Muscle of leg (tissue), 11 donors: Measurements from ENCODE around the gene KRTAP10-6. TPM values are rescaled to one million over a fixed set of nuclear protein-coding genes. Genes with fewer than 3 reads are reported as not detected.
"Not testable (repeated sequence)": the region's sequence is repeated elsewhere in the genome, so short reads cannot be mapped to it uniquely, and the experiment has no call there.

Experiments
- DNase-seq: peaks from one replicate; pipeline ENCODE4 v3.0.0; 2013
- H3K27ac ChIP-seq: one replicate; pipeline ENCODE4 v1.5.1; 2013; ENCODE audit warnings: mild to moderate bottlenecking, low read length, control low read depth
- H3K27me3 ChIP-seq: one replicate; pipeline ENCODE4 v1.6.1; 2013; ENCODE audit warnings: low read length; ENCODE audit not compliant: control insufficient read depth, insufficient read depth
- H3K36me3 ChIP-seq: one replicate; pipeline ENCODE4 v1.6.1; 2013; ENCODE audit warnings: low read length; ENCODE audit not compliant: control insufficient read depth, insufficient read depth
- H3K4me1 ChIP-seq: one replicate; pipeline ENCODE4 v1.6.1; 2013; ENCODE audit warnings: low read length; ENCODE audit not compliant: control insufficient read depth, insufficient read depth
- H3K4me3 ChIP-seq: one replicate; pipeline ENCODE4 v1.5.1; 2013; ENCODE audit warnings: low read length, control low read depth
- H3K9me3 ChIP-seq: replicated peaks from 2 replicates; pipeline ENCODE4 v1.6.1; 2013; ENCODE audit warnings: low read depth, low read length; ENCODE audit not compliant: control insufficient read depth
- WGBS: methylation state at CpG from one replicate; pipeline ENCODE4 v1.1.5; 2013; ENCODE audit warnings: missing lambda C conversion rate; ENCODE audit not compliant: insufficient coverage; 5-methylcytosine and 5-hydroxymethylcytosine counted together
- polyA plus RNA-seq, 8 donors: library from polyadenylated mRNA; unstranded; fragments of 120-200 nt; gene quantifications; one replicate each; pipeline versions ENCODE4 v1.2.1 to v1.2.3, GENCODE V29; 2013; ENCODE audit warnings: inconsistent platforms in 1 of 8, low replicate concordance in 1 of 8; ENCODE audit not compliant: insufficient read length in 8 of 8, insufficient read depth in 1 of 8
- total RNA-seq: library from RNA; stranded (reverse); fragments of 120-200 nt; gene quantifications from one replicate; pipeline ENCODE4 v1.2.4, GENCODE V29; 2013

Gene KRTAP10-6
- total and polyA plus RNA-seq, 9 donors: not detected

DNA sequence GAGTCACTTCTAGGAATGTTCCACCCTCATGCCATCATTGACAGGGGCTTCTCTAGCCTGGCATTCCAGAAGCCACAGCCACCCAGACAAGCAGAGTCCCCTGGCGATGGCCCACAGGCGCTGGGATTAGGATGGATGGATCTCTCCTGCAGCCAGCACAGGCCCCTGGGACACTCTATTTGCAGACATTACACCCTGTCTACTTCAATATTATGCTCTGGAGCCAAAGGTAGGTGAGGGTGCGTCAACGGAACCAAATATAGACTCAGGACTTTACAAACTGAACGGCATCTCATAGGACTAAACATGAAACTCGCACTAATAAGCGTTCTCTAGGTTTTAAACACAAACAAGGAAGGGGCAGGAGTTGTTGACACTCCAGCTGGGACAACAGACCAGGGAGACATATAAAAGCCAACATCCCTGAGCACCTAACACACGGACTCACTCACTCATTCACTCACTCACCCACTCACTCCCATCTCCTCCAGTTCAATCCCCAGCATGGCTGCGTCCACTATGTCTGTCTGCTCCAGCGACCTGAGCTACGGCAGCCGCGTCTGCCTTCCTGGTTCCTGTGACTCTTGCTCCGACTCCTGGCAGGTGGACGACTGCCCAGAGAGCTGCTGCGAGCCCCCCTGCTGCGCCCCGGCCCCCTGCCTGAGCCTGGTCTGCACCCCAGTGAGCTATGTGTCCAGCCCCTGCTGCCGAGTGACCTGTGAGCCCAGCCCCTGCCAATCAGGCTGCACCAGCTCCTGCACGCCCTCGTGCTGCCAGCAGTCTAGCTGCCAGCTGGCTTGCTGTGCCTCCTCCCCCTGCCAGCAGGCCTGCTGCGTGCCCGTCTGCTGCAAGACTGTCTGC, 8.0 kb upstream of the KRTAP10-6 start, which contains the start of gene KRTAP10-7:
Gene KRTAP10-7, plus strand, starts transcription at position 480 of the 861 bp plus-strand sequence. Its CDS starts 25 bp downstream, at position 505.
- H3K27ac ChIP-seq, H3K4me3 ChIP-seq, H3K9me3 ChIP-seq, H3K36me3 ChIP-seq, H3K27me3 ChIP-seq, H3K4me1 ChIP-seq, DNase-seq: not testable (repeated sequence)
- WGBS: 81% methylated on average over 5 of the region's 23 CpGs

DNA sequence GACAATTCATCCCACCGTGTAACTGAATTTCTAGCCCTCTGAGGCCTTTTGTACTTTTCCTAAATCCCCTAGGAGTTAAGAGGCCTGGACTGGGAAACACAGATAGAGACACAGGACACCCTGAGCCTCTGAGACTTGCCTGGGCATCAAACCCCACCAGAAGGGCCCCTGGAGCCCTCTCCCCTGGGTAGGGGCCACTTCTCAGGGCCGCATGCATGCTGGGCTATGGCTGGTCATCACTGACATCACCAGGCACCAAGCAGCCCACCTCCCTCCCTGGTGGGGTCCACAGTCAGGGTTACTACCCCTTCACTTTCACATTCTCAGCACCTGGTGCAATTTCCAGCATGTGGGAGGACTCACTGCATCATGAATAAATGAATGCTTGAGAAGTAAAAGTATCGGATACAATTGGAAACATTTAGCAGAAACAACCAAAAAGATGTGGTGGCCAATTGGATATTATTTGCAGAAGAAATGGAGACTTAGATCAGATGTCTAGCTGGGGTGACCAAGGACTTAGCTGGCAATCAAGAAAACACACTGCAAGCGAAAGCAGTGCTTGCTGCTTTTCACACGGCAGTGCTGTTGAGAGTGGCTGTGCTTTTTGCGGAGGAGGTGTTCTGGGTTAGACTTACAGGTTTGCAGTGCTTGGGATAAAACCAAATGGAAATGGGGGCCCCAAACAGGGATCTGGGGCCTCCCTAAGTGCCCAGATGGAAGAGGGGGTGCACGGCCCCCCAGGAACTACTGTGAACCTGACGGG, 7.1 kb upstream of the KRTAP10-6 start:
- Histone ChIP-seq H3K36me3 (no peaks in the 10 kb centered on the region), H3K4me1 (peaks cover 3% of the 10 kb centered on the region), H3K27me3 (peaks cover 9% of the 10 kb centered on the region), H3K9me3 (no peaks in the 10 kb centered on the region), H3K27ac (no peak overlapping the region), H3K4me3 (no peak overlapping the region)
- WGBS: 85% methylated on average over 5 of the region's 8 CpGs
- no peak for DNase-seq

- Histone ChIP-seq H3K27ac (no peak overlapping the region), H3K9me3 (no peaks in the 10 kb centered on the region), H3K4me3 (no peak overlapping the region), H3K36me3 (no peaks in the 10 kb centered on the region), H3K27me3 (peaks cover 4% of the 10 kb centered on the region), H3K4me1 (peaks cover 12% of the 10 kb centered on the region)
- no peak for DNase-seq
- 86% methylated on average over 5 of the region's 11 CpGs for WGBS
Measured at GRCh38 chr21:44598061-44598460, 5.8 kb upstream of the KRTAP10-6 start.

DNA sequence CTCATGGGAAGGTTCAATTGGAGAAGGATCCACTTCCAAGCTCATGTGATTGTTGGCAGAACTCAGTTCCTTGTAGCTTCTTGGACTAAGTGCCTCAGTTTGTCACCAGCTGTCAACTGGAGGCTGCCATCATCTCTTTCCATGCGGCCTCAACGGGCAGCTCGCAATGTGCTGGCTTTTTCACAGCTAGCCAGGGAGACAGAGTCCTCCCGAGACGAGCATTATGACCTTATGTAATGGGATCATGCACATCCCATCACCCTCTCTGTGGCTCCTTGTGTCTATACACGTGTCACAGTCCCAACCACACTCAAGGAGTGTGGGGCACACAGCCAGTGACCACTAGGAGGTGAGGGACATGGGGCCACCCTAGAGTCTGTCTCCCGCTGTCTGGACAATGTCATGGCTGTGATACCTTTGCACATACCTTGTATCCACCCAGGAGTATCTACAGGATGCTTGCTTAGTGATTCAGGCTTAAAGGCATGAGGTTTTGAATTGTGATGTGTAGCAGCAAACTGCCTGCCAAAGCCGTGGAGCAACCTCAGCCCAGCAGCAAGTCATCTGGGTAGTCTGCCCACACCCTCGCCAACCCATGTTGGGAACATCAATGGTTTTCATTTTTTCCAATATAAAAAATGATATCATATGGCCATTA, 3.9 kb upstream of the KRTAP10-6 start:
- no peak overlapping the region for H3K27ac ChIP-seq
- H3K4me1 ChIP-seq: peaks cover 16% of the 10 kb centered on the region
- WGBS: 74% methylated on average over 4 of the region's 9 CpGs
- H3K27me3 ChIP-seq: peaks cover 4% of the 10 kb centered on the region
- DNase-seq: no peak
- no peaks in the 10 kb centered on the region for H3K36me3 ChIP-seq
- no peak overlapping the region for H3K4me3 ChIP-seq
- H3K9me3 ChIP-seq: no peaks in the 10 kb centered on the region

DNA sequence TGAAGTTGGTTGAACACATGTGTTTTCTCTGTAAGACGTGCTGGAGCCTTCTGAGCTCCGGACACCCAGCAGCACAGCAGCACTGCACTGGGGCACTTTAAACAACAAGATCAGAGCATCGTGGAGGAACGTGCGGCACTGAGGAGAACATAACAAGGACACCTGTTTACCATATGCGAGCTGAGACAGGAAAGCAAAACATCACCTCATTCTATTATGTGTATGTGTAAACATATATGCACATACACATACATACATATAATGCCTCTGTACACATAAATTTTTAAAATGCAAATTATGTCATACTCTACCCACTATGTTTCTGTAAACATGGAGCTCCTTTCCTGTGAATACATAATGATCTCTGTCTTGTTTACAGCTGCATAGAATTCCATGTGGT, 3.2 kb upstream of the KRTAP10-6 start:
- Histone ChIP-seq H3K4me1 (peaks cover 16% of the 10 kb centered on the region), H3K27me3 (peaks cover 4% of the 10 kb centered on the region), H3K27ac (no peak overlapping the region), H3K4me3 (no peak overlapping the region), H3K9me3 (no peaks in the 10 kb centered on the region), H3K36me3 (no peaks in the 10 kb centered on the region)
- WGBS: 40% methylated on average over 1 of the region's 6 CpGs
- DNase-seq: no peak

DNA sequence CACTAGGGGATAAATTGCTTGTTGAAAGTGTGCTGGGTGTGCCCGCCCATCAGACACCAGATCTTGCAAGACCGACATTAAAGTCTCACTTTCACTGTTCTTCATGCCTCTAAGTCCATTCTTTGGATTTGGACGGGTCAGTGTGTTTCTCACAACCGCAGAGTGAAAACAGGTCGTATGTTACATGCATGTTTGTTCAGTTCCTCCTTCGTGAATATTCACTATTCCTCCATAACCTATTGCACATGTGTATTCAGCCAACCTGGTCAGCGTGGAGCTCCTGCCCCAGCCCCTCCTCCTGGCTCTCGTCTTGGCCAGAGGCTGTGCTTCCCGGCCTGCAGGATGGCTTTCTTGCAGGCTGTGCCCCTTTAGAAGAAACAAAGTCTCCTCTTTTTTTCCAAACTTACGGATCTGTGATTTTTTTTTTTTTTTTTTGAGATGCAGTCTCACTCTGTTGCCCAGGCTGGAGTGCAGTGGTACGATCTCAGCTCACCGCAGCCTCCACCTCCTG, 2.2 kb upstream of the KRTAP10-6 start:
- H3K4me3 ChIP-seq: no peak overlapping the region
- DNase-seq: no peak
- no peaks in the 10 kb centered on the region for H3K36me3 ChIP-seq
- no peaks in the 10 kb centered on the region for H3K9me3 ChIP-seq
- H3K4me1 ChIP-seq: peaks cover 16% of the 10 kb centered on the region
- peaks cover 4% of the 10 kb centered on the region for H3K27me3 ChIP-seq
- no peak overlapping the region for H3K27ac ChIP-seq
- WGBS: 50% methylated on average over 6 of the region's 12 CpGs

- H3K36me3 ChIP-seq: no peaks in the 10 kb centered on the region
- H3K9me3 ChIP-seq: no peaks in the 10 kb centered on the region
- H3K4me1 ChIP-seq: peaks cover 16% of the 10 kb centered on the region
- no peak overlapping the region for H3K27ac ChIP-seq
- H3K4me3 ChIP-seq: no peak overlapping the region
- H3K27me3 ChIP-seq: peaks cover 4% of the 10 kb centered on the region
- WGBS: 38% methylated on average over 16 of the region's 20 CpGs
- DNase-seq: peak; percentile 22
Measured at GRCh38 chr21:44593598-44594405, 1.5 kb upstream of the KRTAP10-6 start.

GRCh38 chr21:44591801-44592130, 539 bp downstream of the KRTAP10-6 start:
- not testable (repeated sequence) for H3K36me3 ChIP-seq, H3K27ac ChIP-seq, H3K4me3 ChIP-seq, DNase-seq, H3K27me3 ChIP-seq, H3K9me3 ChIP-seq
- WGBS: no CpG with 5 or more reads among the region's 4 CpGs
- peaks cover 16% of the 10 kb centered on the region for H3K4me1 ChIP-seq

DNA sequence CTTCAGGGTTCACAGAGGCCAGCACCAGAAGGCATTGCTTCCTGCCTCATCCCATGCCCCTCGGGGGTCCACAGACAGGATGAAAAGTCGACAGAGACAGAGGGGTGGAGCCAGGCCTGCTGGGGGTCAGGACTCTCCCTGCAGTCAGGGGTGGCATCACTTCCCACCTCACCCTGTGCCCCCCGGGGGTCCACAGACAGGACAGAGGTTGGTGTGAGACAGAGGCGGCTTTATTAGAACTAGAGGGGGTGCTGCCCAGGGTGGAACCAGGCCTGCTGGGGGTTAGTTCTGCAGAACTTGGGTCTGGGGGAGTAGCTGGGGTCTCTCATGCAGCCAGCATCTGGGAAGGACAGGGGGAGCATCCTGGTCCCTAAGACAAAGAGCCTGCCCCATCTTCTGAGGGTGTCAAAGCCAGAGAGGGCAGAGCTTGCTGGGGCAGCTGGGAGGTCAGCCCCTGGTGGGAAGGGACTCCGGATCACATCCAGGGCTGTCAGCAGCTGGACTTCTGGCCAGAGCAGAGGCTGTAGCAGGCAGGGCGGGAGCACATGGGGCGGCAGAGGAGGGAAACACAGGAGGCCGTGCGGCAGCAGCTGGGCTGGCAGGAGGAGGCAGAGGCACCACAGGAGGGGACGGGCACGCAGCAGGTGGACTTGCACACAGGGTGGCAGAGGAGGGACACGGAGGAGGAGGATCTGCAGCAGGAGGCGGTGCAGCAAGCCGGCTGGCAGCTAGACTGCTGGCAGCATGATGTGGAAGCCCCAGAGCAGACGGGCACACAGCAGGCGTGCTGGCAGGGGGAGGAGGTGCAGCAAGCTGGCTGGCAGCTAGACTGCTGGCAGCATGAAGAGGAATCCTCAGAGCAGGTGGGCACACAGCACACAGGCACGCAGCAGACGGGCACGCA, 1.2 kb downstream of the KRTAP10-6 start:
- WGBS: 53% methylated on average over 13 of the region's 19 CpGs
- H3K4me1 ChIP-seq: peaks cover 16% of the 10 kb centered on the region
- H3K9me3 ChIP-seq, H3K4me3 ChIP-seq, H3K27me3 ChIP-seq, DNase-seq, H3K27ac ChIP-seq, H3K36me3 ChIP-seq: not testable (repeated sequence)
